Uterus (tissue), 2 donors: ENCODE measurements around the gene OTOP1.

ENCODE experiments used
- CTCF ChIP-seq, 4 experiments: fragments of 200-600 bp in 2 of 4; fragments of 450-650 bp in 2 of 4; sonication (generic) in 2 of 4; IDR thresholded peaks; one replicate each; pipeline ENCODE4 v1.5.1; 2016 to 2019; ENCODE audit warnings: antibody characterized with exemption in 4 of 4, mild to moderate bottlenecking in 2 of 4, moderate library complexity in 1 of 4
- POLR2A ChIP-seq, 2 donors: fragments of 450-650 bp; IDR thresholded peaks; one replicate each; pipeline ENCODE4 v1.6.1; 2016; ENCODE audit warnings: antibody characterized with exemption in 2 of 2, mild to moderate bottlenecking in 1 of 2, moderate library complexity in 1 of 2

- TF ChIP-seq CTCF (IDR thresholded peaks at IDR 0.05) (no peak), POLR2A (IDR thresholded peaks at IDR 0.05) (no peak)
Observed at GRCh38 chr4:4225915-4226605, 669 bp downstream of the OTOP1 start.
